A673 (cell line): ENCODE data around the gene TRIM15. TPM values are rescaled to one million over a fixed set of nuclear protein-coding genes. Genes with fewer than 3 reads are reported as not detected.
A peak's percentile ranks its signal among the peaks of the same experiment; 100 is the strongest.

Experiments used
- BruUV-seq: library from RNA; stranded (reverse); fragments of 400-500 nt; replicated peaks from 2 replicates; lab custom pipeline; 2021; lab: Mats Ljungman, UMichigan
- CTCF ChIA-PET: fragments of 300-600 bp; sonication (Branson Sonifier 250); formaldehyde crosslinking; loops from one replicate; lab custom pipeline; 2022; ENCODE audit warnings: antibody characterized with exemption; lab: Charles Lee
- POLR2A ChIA-PET: fragments of 300-600 bp; sonication (Branson Sonifier 250); formaldehyde crosslinking; loops from one replicate; lab custom pipeline; 2022; ENCODE audit warnings: antibody characterized with exemption; ENCODE audit not compliant: low non-redundant PET; lab: Charles Lee
- DNase-seq: peaks from one replicate; pipeline ENCODE4 v3.0.0-alpha.2; 2015; ENCODE audit warnings: low spot score
- H3K27ac ChIP-seq: fragments of 200-600 bp; sonication (generic); 2 replicates; pipeline ENCODE4 v1.5.1; 2016; ENCODE audit warnings: mixed run types, low read depth, mild to moderate bottlenecking, mixed read lengths, antibody characterized with exemption, low read length; ENCODE audit not compliant: poor library complexity, severe bottlenecking
- H3K27me3 ChIP-seq: fragments of 200-600 bp; sonication (generic); replicated peaks from 2 replicates; pipeline ENCODE4 v1.6.1; 2017; ENCODE audit warnings: mixed run types, low read depth, mild to moderate bottlenecking, mixed read lengths, antibody characterized with exemption, low read length; ENCODE audit not compliant: insufficient read depth, poor library complexity
- H3K36me3 ChIP-seq: fragments of 200-600 bp; sonication (generic); 2 replicates; pipeline ENCODE4 v1.6.1; 2016; ENCODE audit warnings: mixed run types, mild to moderate bottlenecking, mixed read lengths, antibody characterized with exemption, low read length; ENCODE audit not compliant: insufficient read depth, poor library complexity, severe bottlenecking
- H3K4me1 ChIP-seq: fragments of 200-600 bp; sonication (generic); 2 replicates; pipeline ENCODE4 v1.6.1; 2017; ENCODE audit warnings: mixed run types, mild to moderate bottlenecking, mixed read lengths, antibody characterized with exemption, low read length; ENCODE audit not compliant: insufficient read depth, poor library complexity, severe bottlenecking
- H3K4me3 ChIP-seq: fragments of 200-600 bp; sonication (generic); 2 replicates; pipeline ENCODE4 v1.5.1; 2016; ENCODE audit warnings: low read depth, mixed run types, mild to moderate bottlenecking, mixed read lengths, low read length; ENCODE audit not compliant: poor library complexity, severe bottlenecking
- H3K9me3 ChIP-seq: fragments of 200-600 bp; sonication (generic); 2 replicates; pipeline ENCODE4 v1.6.1; 2016; ENCODE audit warnings: mixed run types, low read depth, mild to moderate bottlenecking, mixed read lengths, antibody characterized with exemption, low read length; ENCODE audit not compliant: poor library complexity, severe bottlenecking
- EZH2 ChIP-seq: fragments of 200-600 bp; sonication (generic); IDR thresholded peaks from 2 replicates; pipeline ENCODE4 v1.6.1; 2017; ENCODE audit warnings: borderline replicate concordance, low read depth, mild to moderate bottlenecking, mixed read lengths, antibody characterized with exemption, low read length; ENCODE audit not compliant: poor library complexity, severe bottlenecking
- intact Hi-C: fragments of 100-400 bp; cut with micrococcal nuclease; formaldehyde crosslinking; loops from one replicate; pipeline ENCODE4 v1.10.0; 2022; ENCODE audit not compliant: unreplicated experiment
- total RNA-seq: library from RNA; stranded (reverse); gene quantifications from 2 replicates; pipeline ENCODE4 v1.2.3, GENCODE V29; 2021
- TF ChIP-seq, protein P1 (sequence below): fragments of 300-800, 200-600 bp; sonication (generic); conservative IDR thresholded peaks from 2 replicates; pipeline ENCODE4 v1.5.1; 2017; ENCODE audit warnings: low read depth, mild to moderate bottlenecking, antibody characterized with exemption, low read length, moderate library complexity, mixed read lengths

TRIM15 gene
- total RNA-seq, 1 experiment from 2014 or later, result not detected

DNA sequence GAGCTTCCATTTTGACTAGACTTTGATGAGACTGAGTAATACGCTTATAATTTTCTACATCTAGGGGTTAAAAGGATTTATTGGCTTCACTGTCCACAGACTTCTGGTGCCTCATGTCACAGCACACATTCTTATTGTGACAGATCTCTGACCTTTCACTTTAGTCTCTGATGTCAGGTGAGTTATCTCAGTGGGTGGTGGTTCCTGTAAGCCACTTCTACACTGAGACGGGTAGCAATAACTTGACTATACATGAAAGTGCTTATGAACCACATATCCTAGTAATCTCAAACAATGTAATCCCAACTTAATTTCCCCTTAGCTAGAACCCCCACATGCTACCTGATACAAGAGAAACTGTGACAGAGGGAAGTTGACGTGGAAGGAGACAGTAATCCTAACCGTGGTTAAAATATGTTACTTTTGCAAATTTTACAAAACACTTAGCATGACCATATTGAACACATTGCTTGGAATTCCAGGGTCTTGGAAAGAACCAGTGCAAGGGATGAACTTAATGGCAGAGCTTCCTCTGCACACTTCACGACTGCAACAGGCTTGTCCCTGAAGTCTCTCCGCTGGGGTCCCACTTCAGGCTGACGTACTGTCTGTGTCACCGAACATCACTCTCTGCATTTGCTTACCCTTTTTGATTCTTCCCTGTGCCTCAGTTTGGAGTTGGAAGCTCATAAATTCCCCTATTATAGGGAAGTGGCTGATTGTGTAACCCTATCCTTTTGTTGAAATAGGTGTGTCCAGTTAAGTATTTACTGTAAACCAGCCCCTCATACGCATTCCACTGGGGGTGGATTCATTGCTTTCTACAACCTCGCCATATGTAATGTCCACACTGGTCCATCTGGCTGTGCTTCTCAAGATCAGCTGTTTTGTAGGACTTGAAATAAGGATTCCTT lies 33.8 kb upstream of the TRIM15 start:
- ChIA-PET CTCF (interaction anchor here (4.0 kb wide), 1 partner anchor 26 kb away, joined by 47 read pairs; no protein-coding TSS in a partner anchor), POLR2A (no interaction called here)
- Histone ChIP-seq H3K4me1 (no peaks in the 10 kb centered on the region), H3K27me3 (peaks cover 41% of the 10 kb centered on the region), H3K36me3 (no peaks in the 10 kb centered on the region), H3K9me3 (no peaks in the 10 kb centered on the region), H3K27ac (no peak overlapping the region), H3K4me3 (no peak overlapping the region)
- TF ChIP-seq EZH2, result no peak
- TF ChIP-seq, protein P1, sequence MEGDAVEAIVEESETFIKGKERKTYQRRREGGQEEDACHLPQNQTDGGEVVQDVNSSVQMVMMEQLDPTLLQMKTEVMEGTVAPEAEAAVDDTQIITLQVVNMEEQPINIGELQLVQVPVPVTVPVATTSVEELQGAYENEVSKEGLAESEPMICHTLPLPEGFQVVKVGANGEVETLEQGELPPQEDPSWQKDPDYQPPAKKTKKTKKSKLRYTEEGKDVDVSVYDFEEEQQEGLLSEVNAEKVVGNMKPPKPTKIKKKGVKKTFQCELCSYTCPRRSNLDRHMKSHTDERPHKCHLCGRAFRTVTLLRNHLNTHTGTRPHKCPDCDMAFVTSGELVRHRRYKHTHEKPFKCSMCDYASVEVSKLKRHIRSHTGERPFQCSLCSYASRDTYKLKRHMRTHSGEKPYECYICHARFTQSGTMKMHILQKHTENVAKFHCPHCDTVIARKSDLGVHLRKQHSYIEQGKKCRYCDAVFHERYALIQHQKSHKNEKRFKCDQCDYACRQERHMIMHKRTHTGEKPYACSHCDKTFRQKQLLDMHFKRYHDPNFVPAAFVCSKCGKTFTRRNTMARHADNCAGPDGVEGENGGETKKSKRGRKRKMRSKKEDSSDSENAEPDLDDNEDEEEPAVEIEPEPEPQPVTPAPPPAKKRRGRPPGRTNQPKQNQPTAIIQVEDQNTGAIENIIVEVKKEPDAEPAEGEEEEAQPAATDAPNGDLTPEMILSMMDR, result no peak
- no TSS peak for BruUV-seq
- intact Hi-C loops, result loop anchor here (5.0 kb wide), 1 partner anchor 282 kb away; no protein-coding TSS in a partner anchor
- DNase-seq, result no peak

DNA sequence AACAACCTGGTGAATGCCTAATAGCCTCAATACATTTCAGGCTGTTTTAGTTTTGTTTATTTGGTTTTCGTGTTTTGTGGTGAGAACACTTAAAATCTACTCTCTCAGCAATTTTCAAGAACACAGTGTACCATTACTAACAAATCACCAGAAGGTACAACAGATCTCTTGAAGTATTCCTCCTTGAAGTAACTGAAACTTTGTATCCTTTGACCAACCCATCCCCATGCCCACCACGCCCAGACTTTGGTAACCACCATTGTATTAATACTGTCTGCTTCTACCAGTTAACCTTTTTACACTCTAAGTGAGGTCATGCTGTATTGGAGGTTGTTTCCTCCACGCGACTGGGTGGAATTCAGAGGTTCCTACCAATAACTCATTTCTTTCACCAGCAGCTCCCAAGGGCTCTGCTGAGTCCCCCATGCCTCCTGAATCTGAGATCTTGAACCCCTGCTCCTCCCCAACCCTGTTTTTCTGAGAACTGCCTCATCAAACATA lies 33.1 kb upstream of the TRIM15 start:
- CTCF ChIA-PET, result interaction anchor here (1.2 to 4.0 kb wide), 2 partner anchors 13 to 26 kb away, joined by 4 to 47 read pairs; no protein-coding TSS in a partner anchor
- no TSS peak for BruUV-seq
- no peak overlapping the region for H3K27ac ChIP-seq
- TF ChIP-seq EZH2, result no peak
- TF ChIP-seq, protein P1, result no peak
- DNase-seq, result no peak
- peaks cover 41% of the 10 kb centered on the region for H3K27me3 ChIP-seq
- POLR2A ChIA-PET, result no interaction called here
- intact Hi-C loops, result loop anchor here (5.0 kb wide), 1 partner anchor 283 kb away; no protein-coding TSS in a partner anchor
- no peaks in the 10 kb centered on the region for H3K9me3 ChIP-seq
- no peaks in the 10 kb centered on the region for H3K36me3 ChIP-seq
- no peak overlapping the region for H3K4me3 ChIP-seq
- no peaks in the 10 kb centered on the region for H3K4me1 ChIP-seq

DNA sequence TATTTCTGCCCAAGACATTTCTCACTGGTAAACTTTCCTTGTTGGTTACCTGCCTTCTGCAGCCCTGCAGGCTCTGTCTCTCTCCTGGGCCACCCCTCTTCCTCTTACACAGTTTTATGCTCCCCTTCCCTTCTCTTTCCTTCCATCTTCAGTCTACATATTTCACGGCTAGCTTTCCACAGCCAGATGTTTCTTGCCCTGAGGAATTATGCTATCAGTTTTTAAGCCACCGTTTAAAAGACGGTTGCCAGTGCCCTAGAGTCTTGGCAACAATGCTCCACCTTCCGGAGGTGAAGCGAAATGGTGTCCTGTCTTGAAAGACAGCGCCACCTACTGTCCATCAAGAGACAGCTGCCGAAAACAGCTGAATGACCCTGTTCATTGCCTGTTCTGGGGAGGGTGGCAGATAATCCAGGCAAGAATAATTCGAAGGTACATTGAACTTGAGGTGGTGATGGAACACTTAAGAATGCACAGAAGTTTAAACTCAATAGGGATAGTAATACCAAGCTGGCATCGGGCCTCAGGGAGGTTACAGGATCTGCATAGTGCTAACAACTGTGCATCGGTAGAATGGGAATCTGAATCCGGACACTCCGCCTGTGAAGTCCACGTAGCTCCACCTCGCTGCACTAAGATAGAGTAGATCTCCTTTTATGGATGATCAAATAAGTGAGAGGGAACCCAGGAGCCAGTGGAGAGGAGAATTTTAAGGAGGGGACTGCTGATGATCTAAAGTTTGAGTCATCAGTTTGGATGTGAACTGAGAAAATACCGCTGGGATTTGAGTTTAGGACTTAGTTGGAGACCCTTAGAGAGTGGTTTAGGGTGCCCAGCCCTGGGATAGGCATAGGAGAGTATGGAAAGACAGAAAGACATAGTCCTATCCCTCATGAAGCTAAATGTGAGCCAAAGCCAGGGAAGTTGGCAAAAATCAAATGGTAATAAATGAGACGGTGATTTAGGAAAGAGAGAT lies 32.2 kb upstream of the TRIM15 start:
- TF ChIP-seq, protein P1, result peak; percentile 100
- TF ChIP-seq EZH2, result no peak
- Histone ChIP-seq H3K36me3 (no peaks in the 10 kb centered on the region), H3K9me3 (no peaks in the 10 kb centered on the region), H3K27me3 (peaks cover 41% of the 10 kb centered on the region), H3K4me3 (no peak overlapping the region), H3K4me1 (no peaks in the 10 kb centered on the region), H3K27ac (no peak overlapping the region)
- intact Hi-C loops, result loop anchor here (1.0 to 5.0 kb wide), 2 partner anchors 28 to 284 kb away; no protein-coding TSS in a partner anchor
- ChIA-PET POLR2A (no interaction called here), CTCF (interaction anchor here (0.5 to 4.0 kb wide), 8 partner anchors 12 to 81 kb away, joined by 3 to 47 read pairs (median 6); no protein-coding TSS in a partner anchor)
- DNase-seq, result peak; percentile 88
- no TSS peak for BruUV-seq
